ENCODE results near the gene MSANTD4.

DNA sequence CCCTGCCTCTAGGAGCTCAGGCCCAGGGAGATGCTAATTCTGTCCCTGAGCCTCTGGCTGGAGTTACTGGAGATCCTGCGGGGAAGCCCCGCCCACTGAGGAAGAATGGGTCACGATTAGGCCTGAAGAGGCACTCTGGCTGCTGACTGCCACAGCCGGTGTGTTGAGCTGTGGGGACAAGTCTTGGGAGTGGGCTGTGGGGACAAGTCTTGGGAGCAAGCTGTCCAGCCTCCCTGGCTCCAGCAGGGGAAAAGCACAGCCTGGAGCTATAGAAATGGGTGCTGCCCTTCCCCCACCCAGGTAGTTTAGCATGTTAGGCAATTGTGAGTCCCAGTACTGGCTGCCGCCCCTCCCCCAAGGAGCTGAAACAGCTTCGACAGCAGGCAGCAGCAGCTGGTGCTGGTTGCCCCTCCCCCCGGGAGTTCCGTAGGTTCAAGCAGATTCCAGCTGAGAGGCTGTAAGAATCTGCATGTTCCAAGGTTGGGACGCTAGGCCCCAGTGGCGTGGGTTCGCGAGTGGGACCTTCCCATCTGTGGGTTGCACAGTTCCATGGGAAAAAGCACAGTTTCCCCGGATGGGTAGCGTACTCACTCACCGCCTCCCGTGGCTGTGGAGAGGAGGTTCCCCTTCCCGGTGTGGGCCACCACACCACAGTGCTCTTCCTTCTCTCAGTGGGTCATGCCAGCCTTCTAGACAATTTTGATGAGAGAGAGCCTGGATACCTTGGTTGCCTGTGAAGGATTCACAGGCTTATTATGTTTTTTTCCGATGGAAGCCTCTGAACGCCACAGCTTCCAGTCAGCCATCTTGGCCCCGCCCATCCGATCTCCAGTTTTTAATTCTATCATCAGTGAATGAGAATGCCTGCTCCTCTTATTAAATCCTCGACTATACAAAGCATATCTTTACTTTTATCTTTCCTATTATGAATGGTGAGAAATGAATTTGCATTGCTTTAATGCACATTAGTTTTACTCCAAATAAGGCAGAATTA is 61.5 kb downstream of the MSANTD4 start:
- TF ChIP-seq REST (IDR thresholded peaks at IDR 0.05; ENCODE audit: insufficient read depth in 1 of 2, low read depth in 2 of 2, low read length in 2 of 2) (no peak), TAF1 (IDR thresholded peaks at IDR 0.05; ENCODE audit: borderline replicate concordance, insufficient read depth, low read length) (no peak), POLR2AphosphoS5 (IDR thresholded peaks at IDR 0.05; ENCODE audit: low read depth, low read length) (no peak), SIN3A (IDR thresholded peaks at IDR 0.05; ENCODE audit: borderline replicate concordance, insufficient read depth, low read length) (no peak), FOXP2 (optimal IDR thresholded peaks at IDR 0.05; ENCODE audit: borderline replicate concordance, extremely low read depth, extremely low read length, insufficient read depth) (no peak)
